ENCODE data around the gene HAUS5. TPM values are rescaled to one million over a fixed set of nuclear protein-coding genes. Genes with fewer than 3 reads are reported as not detected.

Gene HAUS5, protein sequence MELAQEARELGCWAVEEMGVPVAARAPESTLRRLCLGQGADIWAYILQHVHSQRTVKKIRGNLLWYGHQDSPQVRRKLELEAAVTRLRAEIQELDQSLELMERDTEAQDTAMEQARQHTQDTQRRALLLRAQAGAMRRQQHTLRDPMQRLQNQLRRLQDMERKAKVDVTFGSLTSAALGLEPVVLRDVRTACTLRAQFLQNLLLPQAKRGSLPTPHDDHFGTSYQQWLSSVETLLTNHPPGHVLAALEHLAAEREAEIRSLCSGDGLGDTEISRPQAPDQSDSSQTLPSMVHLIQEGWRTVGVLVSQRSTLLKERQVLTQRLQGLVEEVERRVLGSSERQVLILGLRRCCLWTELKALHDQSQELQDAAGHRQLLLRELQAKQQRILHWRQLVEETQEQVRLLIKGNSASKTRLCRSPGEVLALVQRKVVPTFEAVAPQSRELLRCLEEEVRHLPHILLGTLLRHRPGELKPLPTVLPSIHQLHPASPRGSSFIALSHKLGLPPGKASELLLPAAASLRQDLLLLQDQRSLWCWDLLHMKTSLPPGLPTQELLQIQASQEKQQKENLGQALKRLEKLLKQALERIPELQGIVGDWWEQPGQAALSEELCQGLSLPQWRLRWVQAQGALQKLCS
- total RNA-seq (2014; rRNA removed; shearing (Covaris generic)), result 45.8 and 47.4 TPM in 2 replicates

DNA sequence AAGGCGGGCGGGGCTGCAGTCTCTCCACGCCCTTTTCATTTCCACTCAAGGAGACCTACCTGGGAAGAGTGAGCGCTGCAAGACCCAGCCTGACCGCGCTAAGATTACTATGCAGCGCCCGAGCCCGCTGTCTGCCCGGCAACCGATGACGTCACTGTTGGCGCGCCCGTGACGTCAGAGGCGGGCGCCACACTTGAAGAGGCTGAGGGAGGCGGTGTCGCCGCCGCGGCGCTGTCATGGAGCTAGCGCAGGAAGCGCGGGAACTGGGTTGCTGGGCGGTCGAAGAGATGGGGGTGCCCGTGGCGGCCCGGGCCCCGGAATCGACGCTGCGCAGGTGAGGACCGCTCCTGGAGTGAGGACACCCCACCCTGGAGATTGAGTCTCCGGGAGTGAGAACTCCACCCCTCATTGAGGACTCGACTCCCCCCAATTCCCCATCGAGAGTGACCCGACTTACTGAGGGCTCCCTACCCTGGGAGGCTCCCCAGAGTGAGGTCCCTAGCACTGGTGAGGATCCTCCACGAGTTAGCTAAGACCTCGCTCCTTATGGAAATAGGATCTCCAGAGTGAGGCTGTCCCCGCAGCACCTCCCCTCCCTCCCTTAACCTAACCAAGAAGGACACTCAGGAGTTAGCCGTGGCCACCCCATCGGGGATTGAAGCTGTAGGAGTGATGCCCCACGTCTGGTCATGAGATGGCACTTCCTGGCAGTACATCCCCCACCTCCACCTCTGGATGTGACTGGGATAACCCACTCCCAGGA lies at the start of gene HAUS5:
Gene HAUS5 (plus strand): TSS at position 177 of the 763 bp plus-strand sequence. CDS start 60 bp downstream, at position 237.

DNA sequence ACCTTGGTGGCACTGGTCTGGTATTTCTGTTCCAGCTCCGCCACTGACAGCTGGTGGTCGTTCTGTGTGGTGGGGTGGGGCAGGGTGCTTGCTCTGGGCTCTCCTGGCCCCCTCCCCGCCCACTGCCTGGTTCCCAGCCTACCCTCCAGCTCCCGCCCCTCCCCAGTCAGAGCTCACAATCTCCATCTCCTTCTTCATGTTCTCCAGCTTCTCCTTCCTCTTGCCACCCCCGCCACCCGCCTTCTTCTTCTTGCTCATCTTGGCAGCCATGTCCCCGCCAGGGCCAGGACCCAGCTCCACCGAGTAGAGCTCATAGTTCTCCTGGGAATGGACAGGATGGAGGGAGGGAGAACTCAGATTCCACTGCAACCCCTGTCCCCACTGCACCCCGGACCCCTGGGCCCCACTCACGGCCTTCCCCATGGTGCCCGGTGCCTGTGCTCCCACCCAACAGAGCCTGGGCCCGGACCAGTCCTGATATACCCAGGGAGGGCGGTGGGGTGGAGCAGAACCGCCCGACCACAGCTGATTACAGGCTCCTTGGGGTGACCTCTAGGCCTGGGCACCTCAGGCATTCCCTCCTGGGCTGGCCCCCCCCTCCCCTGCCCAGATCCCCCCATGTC lies 49.2 kb upstream of the HAUS5 start, which contains the start of gene ATP4A:
Gene ATP4A (minus strand): TSS at position 452 of the 623 bp plus-strand sequence. CDS start 29 bp downstream, at position 423.

DNA sequence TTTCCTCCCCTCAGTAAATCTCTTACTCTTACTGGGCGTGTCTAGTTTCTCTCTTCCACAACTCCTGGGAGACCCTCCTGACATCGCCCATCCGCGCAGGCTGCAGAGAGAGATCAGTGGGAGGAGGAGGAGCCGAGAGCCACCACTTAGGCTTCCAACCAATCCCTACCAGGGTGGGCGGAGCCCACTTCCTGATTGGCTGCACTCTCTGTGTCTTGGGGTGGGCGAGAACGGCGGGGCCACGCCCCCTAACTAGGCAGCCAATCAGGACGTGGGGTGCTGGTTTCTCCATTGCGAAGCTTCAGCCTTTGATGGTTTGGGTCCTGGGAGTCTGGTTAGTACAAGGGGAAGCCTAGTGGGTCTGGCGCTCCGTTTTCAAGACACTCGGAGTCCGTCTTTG lies 26.7 kb upstream of the HAUS5 start, which contains the start of gene PMIS2:
Gene PMIS2 (plus strand): TSS at position 326 of the 400 bp plus-strand sequence. CDS start 87 bp downstream, outside the sequence.

DNA sequence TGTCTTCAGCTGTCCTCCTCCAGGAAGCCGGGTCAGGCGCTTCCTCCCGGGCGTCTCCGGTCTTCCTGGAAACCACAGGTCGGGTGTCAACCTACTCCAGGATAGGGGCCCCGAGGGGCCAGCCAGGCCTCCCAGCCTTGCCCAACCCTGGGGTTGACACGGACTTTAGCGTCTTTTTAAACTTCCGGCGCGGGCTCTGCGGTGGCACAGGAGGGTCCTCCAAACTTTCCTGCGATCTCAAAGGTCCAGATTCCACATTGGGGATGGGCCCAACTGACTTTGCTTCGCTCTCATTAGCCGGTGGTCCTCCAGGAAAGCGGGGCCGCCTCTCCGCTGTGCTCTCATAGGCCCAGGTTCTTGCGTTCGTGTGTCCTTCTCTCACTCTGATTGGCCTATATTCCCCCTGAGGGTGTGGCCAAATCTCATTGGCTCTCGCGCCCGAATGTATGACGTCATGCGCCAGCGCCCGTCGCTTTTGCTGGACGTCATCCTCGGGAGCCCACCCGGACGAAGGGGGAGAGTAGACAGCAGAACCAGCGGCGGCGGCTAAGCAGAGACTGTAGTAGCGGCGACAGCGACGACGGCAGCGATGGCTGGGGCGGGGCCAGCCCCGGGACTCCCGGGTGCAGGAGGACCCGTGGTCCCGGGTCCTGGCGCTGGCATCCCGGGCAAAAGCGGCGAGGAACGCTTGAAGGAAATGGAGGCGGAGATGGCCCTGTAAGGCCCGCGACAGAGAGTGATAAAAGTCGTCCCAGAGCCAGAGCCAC lies 16.2 kb downstream of the HAUS5 start, which contains the start of gene RBM42:
Gene RBM42 (plus strand): TSS at position 472 of the 767 bp plus-strand sequence. CDS start 118 bp downstream, at position 590.

DNA sequence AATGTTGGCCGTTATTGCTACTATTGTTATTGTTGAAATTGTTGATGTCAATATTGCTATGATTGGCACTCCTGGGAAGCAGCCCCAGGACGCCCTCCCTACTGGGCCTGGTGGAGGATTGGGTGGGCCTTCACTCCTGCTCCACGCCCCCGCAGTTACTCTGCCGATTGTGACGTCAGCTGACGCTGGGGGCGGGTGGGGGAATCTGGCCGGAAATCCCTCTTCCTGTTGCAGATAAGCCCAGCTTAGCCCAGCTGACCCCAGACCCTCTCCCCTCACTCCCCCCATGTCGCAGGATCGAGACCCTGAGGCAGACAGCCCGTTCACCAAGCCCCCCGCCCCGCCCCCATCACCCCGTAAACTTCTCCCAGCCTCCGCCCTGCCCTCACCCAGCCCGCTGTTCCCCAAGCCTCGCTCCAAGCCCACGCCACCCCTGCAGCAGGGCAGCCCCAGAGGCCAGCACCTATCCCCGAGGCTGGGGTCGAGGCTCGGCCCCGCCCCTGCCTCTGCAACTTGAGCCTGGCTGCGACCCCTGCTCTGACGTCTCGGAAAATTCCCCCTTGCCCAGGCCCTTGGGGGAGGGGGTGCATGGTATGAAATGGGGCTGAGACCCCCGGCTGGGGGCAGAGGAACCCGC lies 29.1 kb downstream of the HAUS5 start, which contains the start of gene ETV2:
Gene ETV2 (plus strand): TSS at position 231 of the 637 bp plus-strand sequence. CDS start 716 bp downstream, outside the sequence.

DNA sequence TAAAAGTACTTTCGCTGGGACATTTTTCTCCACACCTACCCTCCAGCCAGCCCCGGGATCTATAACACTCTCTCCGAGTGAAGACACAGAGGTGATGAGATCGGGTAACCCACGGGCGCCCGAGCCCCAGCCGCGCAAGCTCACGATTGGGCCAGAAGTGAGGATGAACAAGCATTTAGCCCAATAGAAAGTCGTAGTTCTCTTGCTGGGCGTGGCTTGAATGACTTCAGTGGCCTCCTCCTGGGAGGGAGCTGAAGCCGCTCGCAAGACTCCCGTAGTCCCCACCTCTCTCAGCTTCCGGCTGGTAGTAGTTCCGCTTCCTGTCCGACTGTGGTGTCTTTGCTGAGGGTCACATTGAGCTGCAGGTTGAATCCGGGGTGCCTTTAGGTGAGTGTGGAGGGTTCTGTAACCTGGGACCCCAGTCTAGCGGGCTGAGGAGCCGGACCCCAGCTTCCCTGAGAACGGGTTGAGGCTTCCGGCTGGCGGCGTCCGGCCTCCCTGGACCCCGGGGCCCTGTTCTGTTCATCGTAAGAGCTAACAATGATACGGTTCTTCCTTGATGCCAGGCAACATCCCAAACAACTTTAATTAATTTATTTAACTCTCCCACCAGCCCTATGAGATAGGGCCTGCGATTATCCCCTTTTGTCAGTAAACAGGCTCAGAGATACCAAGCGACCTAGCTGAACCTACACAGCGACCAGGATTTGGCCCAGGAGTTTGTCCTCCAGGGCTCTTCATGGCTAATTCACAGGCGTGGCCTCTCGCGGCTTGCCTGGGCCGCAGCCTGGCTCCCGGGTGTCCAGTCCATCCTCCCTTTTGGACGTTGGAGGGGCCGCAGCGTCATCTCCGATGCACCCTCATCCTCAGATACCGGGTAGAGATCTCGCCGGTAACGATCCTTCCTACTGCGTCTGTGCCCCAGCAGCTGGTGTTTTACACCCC lies 35.8 kb downstream of the HAUS5 start, which contains the start of gene COX6B1:
Gene COX6B1 (plus strand): TSS at position 307 of the 945 bp plus-strand sequence. CDS start 2,921 bp downstream, outside the sequence.

DNA sequence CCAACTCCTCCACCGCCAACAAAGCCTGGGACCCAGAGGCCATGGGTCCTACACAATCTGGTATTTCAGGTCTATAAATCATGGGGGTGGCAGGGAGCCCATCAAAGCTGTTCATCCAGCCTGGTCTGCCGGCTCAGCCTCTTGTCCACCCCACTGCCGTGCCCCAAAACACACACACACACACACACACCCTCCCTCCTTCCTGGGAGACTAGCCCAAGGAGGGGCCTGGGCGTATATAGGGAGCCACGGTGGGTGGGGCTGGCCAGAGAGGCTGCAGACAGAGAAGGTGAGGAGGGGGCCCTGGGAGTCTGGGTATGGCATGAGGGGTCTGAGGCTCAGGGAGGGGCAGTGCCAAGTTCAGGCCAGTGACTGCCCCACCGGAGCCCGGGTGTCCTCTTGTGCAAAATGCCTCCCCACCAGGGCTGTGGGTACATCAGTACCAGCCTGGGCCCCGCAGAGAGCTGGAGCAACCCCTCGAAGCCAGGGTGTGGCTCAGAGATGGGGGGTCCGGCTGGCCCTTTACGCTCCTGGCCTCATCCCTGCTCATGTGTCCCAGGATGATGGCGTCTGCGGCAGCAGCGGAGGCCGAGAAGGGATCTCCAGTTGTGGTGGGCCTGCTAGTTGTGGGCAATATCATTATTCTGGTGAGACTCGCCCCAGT lies 53.8 kb downstream of the HAUS5 start, which contains the start of gene UPK1A:
Gene UPK1A (plus strand): TSS at position 267 of the 663 bp plus-strand sequence. CDS start 296 bp downstream, at position 563.

Other genes starting within 250 kb of the HAUS5 start
- gene GPR42, start 241.7 kb upstream of the HAUS5 start, total RNA-seq (2014; rRNA removed; shearing (Covaris generic)), result not detected in 2 replicates
- not detected in 2 replicates for gene FFAR2, start 164.5 kb upstream of the HAUS5 start, total RNA-seq (2014; rRNA removed; shearing (Covaris generic))
- gene KRTDAP, start 122.3 kb upstream of the HAUS5 start, total RNA-seq (2014; rRNA removed; shearing (Covaris generic)), result not detected in 2 replicates
- 16.5 and 24.2 TPM in 2 replicates for gene DMKN, start 99.1 kb upstream of the HAUS5 start, total RNA-seq (2014; rRNA removed; shearing (Covaris generic))
- gene SBSN, start 84.4 kb upstream of the HAUS5 start, total RNA-seq (2014; rRNA removed; shearing (Covaris generic)), result 0.05 TPM in 1 of 2 replicates, not detected in the other
- gene GAPDHS, start 79.3 kb upstream of the HAUS5 start, total RNA-seq (2014; rRNA removed; shearing (Covaris generic)), result not detected in 2 replicates
- gene TMEM147, start 67.1 kb upstream of the HAUS5 start, total RNA-seq (2014; rRNA removed; shearing (Covaris generic)), result 126 and 129 TPM in 2 replicates
- gene ATP4A, start 49.1 kb upstream of the HAUS5 start, total RNA-seq (2014; rRNA removed; shearing (Covaris generic)), result not detected in 2 replicates
- gene PMIS2, start 26.6 kb upstream of the HAUS5 start, total RNA-seq (2014; rRNA removed; shearing (Covaris generic)), result not detected in 2 replicates
- 86.8 and 95.1 TPM in 2 replicates for gene RBM42, start 16.3 kb downstream of the HAUS5 start, total RNA-seq (2014; rRNA removed; shearing (Covaris generic))
- gene ETV2, start 29.0 kb downstream of the HAUS5 start, total RNA-seq (2014; rRNA removed; shearing (Covaris generic)), result 0.88 and 1.1 TPM in 2 replicates
- 327 and 328 TPM in 2 replicates for gene COX6B1, start 35.6 kb downstream of the HAUS5 start, total RNA-seq (2014; rRNA removed; shearing (Covaris generic))
- gene UPK1A, start 53.8 kb downstream of the HAUS5 start, total RNA-seq (2014; rRNA removed; shearing (Covaris generic)), result not detected in 2 replicates
- gene ZBTB32, start 91.8 kb downstream of the HAUS5 start, total RNA-seq (2014; rRNA removed; shearing (Covaris generic)), result not detected in 2 replicates
- gene KMT2B, start 105.3 kb downstream of the HAUS5 start, total RNA-seq (2014; rRNA removed; shearing (Covaris generic)), result 14.4 and 20.0 TPM in 2 replicates
- gene IGFLR1, start 129.7 kb downstream of the HAUS5 start, total RNA-seq (2014; rRNA removed; shearing (Covaris generic)), result 3.6 and 6.8 TPM in 2 replicates
- 22.6 and 23.4 TPM in 2 replicates for gene U2AF1L4, start 132.7 kb downstream of the HAUS5 start, total RNA-seq (2014; rRNA removed; shearing (Covaris generic))
- gene PSENEN, start 132.9 kb downstream of the HAUS5 start, total RNA-seq (2014; rRNA removed; shearing (Covaris generic)), result 35.6 and 40.4 TPM in 2 replicates
- 7.4 and 12.7 TPM in 2 replicates for gene LIN37, start 135.8 kb downstream of the HAUS5 start, total RNA-seq (2014; rRNA removed; shearing (Covaris generic))
- 0.40 TPM in 1 of 2 replicates, not detected in the other for gene HSPB6, start 144.3 kb downstream of the HAUS5 start, total RNA-seq (2014; rRNA removed; shearing (Covaris generic))
- 9.5 and 10.8 TPM in 2 replicates for gene PROSER3, start 145.4 kb downstream of the HAUS5 start, total RNA-seq (2014; rRNA removed; shearing (Covaris generic))
- 3.3 and 9.8 TPM in 2 replicates for gene ARHGAP33, start 162.8 kb downstream of the HAUS5 start, total RNA-seq (2014; rRNA removed; shearing (Covaris generic))
- not detected in 2 replicates for gene PRODH2, start 200.1 kb downstream of the HAUS5 start, total RNA-seq (2014; rRNA removed; shearing (Covaris generic))
- not detected in 2 replicates for gene NPHS1, start 239.8 kb downstream of the HAUS5 start, total RNA-seq (2014; rRNA removed; shearing (Covaris generic))
- 0.08 TPM in 1 of 2 replicates, not detected in the other for gene KIRREL2, start 244.2 kb downstream of the HAUS5 start, total RNA-seq (2014; rRNA removed; shearing (Covaris generic))

All from A375 (cell line).